ENCODE measurements around the gene DACH1. TPM values are rescaled to one million over a fixed set of nuclear protein-coding genes. Genes with fewer than 3 reads are reported as not detected.

The DACH1 gene
- total RNA-seq, 2 experiments from 2014 or later: not detected

DNA sequence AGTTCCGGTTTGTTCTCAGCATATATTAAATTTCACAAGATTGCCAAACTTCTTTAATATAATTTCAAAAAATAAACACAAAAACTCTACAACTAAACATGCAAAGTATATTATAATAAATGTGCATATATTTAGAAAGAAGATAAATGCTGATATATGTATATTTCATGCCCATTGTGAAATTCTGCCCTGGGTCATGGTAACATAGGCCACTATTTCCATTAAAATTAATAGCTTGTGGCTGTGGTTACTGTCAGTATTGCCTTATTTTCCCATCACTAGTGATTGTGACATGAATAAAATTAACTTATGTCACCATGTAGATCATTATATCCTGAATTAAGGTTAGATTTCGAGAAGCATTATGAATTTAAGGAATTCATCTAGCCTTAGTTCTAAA, 410.9 kb downstream of the DACH1 start:
- TF ChIP-seq, protein P1, sequence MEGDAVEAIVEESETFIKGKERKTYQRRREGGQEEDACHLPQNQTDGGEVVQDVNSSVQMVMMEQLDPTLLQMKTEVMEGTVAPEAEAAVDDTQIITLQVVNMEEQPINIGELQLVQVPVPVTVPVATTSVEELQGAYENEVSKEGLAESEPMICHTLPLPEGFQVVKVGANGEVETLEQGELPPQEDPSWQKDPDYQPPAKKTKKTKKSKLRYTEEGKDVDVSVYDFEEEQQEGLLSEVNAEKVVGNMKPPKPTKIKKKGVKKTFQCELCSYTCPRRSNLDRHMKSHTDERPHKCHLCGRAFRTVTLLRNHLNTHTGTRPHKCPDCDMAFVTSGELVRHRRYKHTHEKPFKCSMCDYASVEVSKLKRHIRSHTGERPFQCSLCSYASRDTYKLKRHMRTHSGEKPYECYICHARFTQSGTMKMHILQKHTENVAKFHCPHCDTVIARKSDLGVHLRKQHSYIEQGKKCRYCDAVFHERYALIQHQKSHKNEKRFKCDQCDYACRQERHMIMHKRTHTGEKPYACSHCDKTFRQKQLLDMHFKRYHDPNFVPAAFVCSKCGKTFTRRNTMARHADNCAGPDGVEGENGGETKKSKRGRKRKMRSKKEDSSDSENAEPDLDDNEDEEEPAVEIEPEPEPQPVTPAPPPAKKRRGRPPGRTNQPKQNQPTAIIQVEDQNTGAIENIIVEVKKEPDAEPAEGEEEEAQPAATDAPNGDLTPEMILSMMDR (conservative IDR thresholded peaks at IDR 0.05; ENCODE audit: low read length): no peak
- TF ChIP-seq EZH2phosphoT487 (IDR thresholded peaks at IDR 0.05; ENCODE audit: borderline replicate concordance, low read depth, low read length): no peak
- no peaks in the 10 kb centered on the region for H3K4me1 ChIP-seq (ENCODE audit: insufficient read depth, low read length, poor library complexity, severe bottlenecking)
- no peaks in the 10 kb centered on the region for H4K20me1 ChIP-seq (ENCODE audit: insufficient read depth, low read length)
- no peak overlapping the region for H3K27ac ChIP-seq (ENCODE audit: low read depth, low read length, poor library complexity, severe bottlenecking)
- intact Hi-C loops (cut with micrococcal nuclease; ENCODE audit: unreplicated experiment): no loop called here
- H3K9me3 ChIP-seq (ENCODE audit: low read length): no peaks in the 10 kb centered on the region
- H3K4me3 ChIP-seq (ENCODE audit: low read depth, low read length, poor library complexity, severe bottlenecking): no peak overlapping the region
- DNase-seq (ENCODE audit: low spot score): no peak
- no peak overlapping the region for H2AFZ ChIP-seq (ENCODE audit: low read length)
- no peak overlapping the region for H3K4me2 ChIP-seq (ENCODE audit: low read length)
- no peaks in the 10 kb centered on the region for H3K79me2 ChIP-seq (ENCODE audit: insufficient read depth, low read depth, low read length)
- BruUV-seq (replicated peaks): no TSS peak
- H3K36me3 ChIP-seq (ENCODE audit: insufficient read depth, low read length): no peaks in the 10 kb centered on the region
- no peaks in the 10 kb centered on the region for H3K9me2 ChIP-seq (ENCODE audit: insufficient read depth, low read length)
- POLR2A ChIA-PET: no interaction called here
- CTCF ChIA-PET (ENCODE audit: unreplicated experiment): no interaction called here

DNA sequence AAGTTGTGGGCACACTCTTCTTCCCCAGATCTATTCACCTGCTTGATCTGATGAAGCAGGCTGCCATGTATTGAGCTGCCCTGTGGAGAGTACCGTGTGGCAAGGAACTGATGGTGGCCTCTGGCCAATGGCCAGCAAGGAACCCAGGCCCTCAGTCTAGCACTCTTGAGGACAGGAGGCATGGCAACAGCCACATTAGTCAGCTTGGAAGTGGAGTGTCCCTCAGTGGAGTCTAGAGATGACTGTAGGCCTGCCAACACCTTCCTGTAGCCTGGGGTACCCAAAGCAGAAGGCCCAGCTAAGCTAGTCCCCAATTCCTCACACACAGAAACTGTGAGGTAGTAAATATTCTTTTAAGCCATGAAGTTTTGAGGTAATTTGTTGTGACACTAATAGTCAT, 412.5 kb downstream of the DACH1 start:
- H3K36me3 ChIP-seq (ENCODE audit: insufficient read depth, low read length): no peaks in the 10 kb centered on the region
- no peak overlapping the region for H3K4me2 ChIP-seq (ENCODE audit: low read length)
- H3K9me2 ChIP-seq (ENCODE audit: insufficient read depth, low read length): no peaks in the 10 kb centered on the region
- POLR2A ChIA-PET: no interaction called here
- no peaks in the 10 kb centered on the region for H3K4me1 ChIP-seq (ENCODE audit: insufficient read depth, low read length, poor library complexity, severe bottlenecking)
- no peak for TF ChIP-seq EZH2phosphoT487 (IDR thresholded peaks at IDR 0.05; ENCODE audit: borderline replicate concordance, low read depth, low read length)
- TF ChIP-seq, protein P1 (conservative IDR thresholded peaks at IDR 0.05; ENCODE audit: low read length): no peak
- no peaks in the 10 kb centered on the region for H4K20me1 ChIP-seq (ENCODE audit: insufficient read depth, low read length)
- no peak for DNase-seq (ENCODE audit: low spot score)
- no peaks in the 10 kb centered on the region for H3K9me3 ChIP-seq (ENCODE audit: low read length)
- no peak overlapping the region for H3K27ac ChIP-seq (ENCODE audit: low read depth, low read length, poor library complexity, severe bottlenecking)
- no peaks in the 10 kb centered on the region for H3K79me2 ChIP-seq (ENCODE audit: insufficient read depth, low read depth, low read length)
- no TSS peak for BruUV-seq (replicated peaks)
- H3K4me3 ChIP-seq (ENCODE audit: low read depth, low read length, poor library complexity, severe bottlenecking): no peak overlapping the region
- intact Hi-C loops (cut with micrococcal nuclease; ENCODE audit: unreplicated experiment): no loop called here
- CTCF ChIA-PET (ENCODE audit: unreplicated experiment): no interaction called here
- H2AFZ ChIP-seq (ENCODE audit: low read length): no peak overlapping the region

DNA sequence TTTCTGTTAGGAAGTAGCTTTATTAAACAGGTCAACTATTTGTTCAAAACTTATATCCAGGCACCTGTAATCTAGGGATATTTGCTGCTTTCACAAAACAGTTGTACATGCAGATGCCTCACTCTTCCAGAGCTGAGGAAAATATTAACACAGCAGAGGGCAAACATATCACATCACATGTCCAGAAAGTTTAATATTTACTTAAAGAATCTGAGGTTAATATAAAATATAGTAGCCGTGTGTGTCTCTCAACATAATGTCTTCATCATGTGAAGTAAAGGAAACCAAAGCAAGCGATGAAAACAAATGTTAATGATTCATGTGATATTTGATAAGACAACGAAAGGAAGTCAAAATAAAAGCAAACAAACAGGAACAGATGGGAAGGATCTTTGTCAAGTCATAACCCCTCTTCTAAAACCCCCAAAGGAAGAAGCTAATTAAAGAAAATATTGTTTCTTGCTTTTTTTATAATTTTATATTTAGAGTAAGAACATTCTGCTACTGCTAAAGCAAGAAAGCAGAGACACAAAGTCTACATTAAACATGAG, 418.8 kb downstream of the DACH1 start:
- Histone ChIP-seq H2AFZ (ENCODE audit: low read length) (no peak overlapping the region), H3K36me3 (ENCODE audit: insufficient read depth, low read length) (no peaks in the 10 kb centered on the region), H3K9me2 (ENCODE audit: insufficient read depth, low read length) (no peaks in the 10 kb centered on the region), H3K4me3 (ENCODE audit: low read depth, low read length, poor library complexity, severe bottlenecking) (no peak overlapping the region), H3K79me2 (ENCODE audit: insufficient read depth, low read depth, low read length) (no peaks in the 10 kb centered on the region), H3K27ac (ENCODE audit: low read depth, low read length, poor library complexity, severe bottlenecking) (no peak overlapping the region), H3K4me2 (ENCODE audit: low read length) (no peak overlapping the region), H4K20me1 (ENCODE audit: insufficient read depth, low read length) (no peaks in the 10 kb centered on the region), H3K4me1 (ENCODE audit: insufficient read depth, low read length, poor library complexity, severe bottlenecking) (no peaks in the 10 kb centered on the region), H3K9me3 (ENCODE audit: low read length) (no peaks in the 10 kb centered on the region)
- no peak for DNase-seq (ENCODE audit: low spot score)
- TF ChIP-seq, protein P1 (conservative IDR thresholded peaks at IDR 0.05; ENCODE audit: low read length): no peak
- no peak for TF ChIP-seq EZH2phosphoT487 (IDR thresholded peaks at IDR 0.05; ENCODE audit: borderline replicate concordance, low read depth, low read length)
- no TSS peak for BruUV-seq (replicated peaks)
- intact Hi-C loops (cut with micrococcal nuclease; ENCODE audit: unreplicated experiment): no loop called here
- POLR2A ChIA-PET: interaction anchor here (0.8 kb wide), 1 partner anchor 9 kb away, joined by 3 read pairs; no protein-coding TSS in a partner anchor
- CTCF ChIA-PET (ENCODE audit: unreplicated experiment): no interaction called here

Data from OCI-LY7 (cell line).